H1 (cell line): ENCODE measurements around the gene IL36RN. TPM values are rescaled to one million over a fixed set of nuclear protein-coding genes. Genes with fewer than 3 reads are reported as not detected.

Source experiments
- CBX8 ChIP-seq: fragments of 300-800, 300-1000 bp; sonication (generic); IDR thresholded peaks from 2 replicates; pipeline ENCODE4 v1.7.1; 2016; ENCODE audit warnings: low read depth, low read length, borderline replicate concordance
- EGR1 ChIP-seq: IDR thresholded peaks from 2 replicates; pipeline ENCODE4 v1.6.1; 2011; ENCODE audit warnings: low read depth, low read length, borderline replicate concordance
- POLR2A ChIP-seq, 2 experiments: IDR thresholded peaks; 1 replicate in 1 of 2; 2 replicates in 1 of 2; pipeline ENCODE4 v1.6.1; 2011; ENCODE audit warnings: low read depth in 2 of 2, low read length in 2 of 2, mild to moderate bottlenecking in 2 of 2; ENCODE audit errors: control extremely low read depth in 1 of 2
- SP2 ChIP-seq: IDR thresholded peaks from 2 replicates; pipeline ENCODE4 v1.6.1; 2012; ENCODE audit warnings: mild to moderate bottlenecking, low read length, inconsistent platforms
- polyA plus RNA-seq, 7 experiments: library from polyadenylated mRNA; depleted of rRNA in 3 of 7; stranded (reverse) in 5 of 7; unstranded in 2 of 7; fragments of >200 nt in 5 of 7; fragments of 200-250 nt in 2 of 7; gene quantifications; 1 replicate in 5 of 7; 2 replicates in 1 of 7; 4 replicates in 1 of 7; pipeline versions ENCODE4 v1.2.1 to v1.2.3, GENCODE V29; 2011 to 2013; ENCODE audit warnings: missing spikeins in 2 of 7, mixed read lengths in 2 of 7
- total RNA-seq: library from RNA; stranded (reverse); fragmentation: NEBNext Ultra II Directional; extraction: Animal tissue kit (Norgen Biotek cat#: 25700); gene quantifications from 2 replicates; pipeline ENCODE4 v1.2.1, GENCODE V29; 2021

IL36RN gene
- total and polyA plus RNA-seq, 2 of the 8 experiments (the other 6 are each of a cell fraction or from before 2014, with no cell fraction given), result not detected

DNA sequence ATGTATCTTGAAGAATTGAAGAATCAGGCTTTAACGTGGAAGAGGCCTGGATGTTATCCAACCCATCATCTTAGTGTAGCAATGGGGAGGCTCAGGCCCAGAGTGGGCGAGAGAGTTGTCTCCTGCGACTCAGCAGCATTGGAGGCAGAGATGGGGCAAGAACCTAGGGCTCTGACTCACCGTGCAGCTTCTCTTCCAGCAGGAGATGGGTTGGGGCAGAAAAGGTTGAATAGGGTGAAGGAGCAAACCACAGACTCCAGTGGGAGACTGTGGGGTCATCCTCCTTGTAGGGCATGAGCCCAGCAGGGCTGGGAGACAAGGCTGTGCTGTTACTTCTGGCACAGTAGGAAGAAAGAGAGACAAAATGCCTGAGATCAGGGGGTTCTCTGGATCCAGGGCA, 1.4 kb downstream of the IL36RN start (continued):
- TF ChIP-seq CBX8 (no peak), SP2 (no peak), EGR1 (no peak), POLR2A (IDR thresholded peaks at IDR 0.05; ENCODE audit: control extremely low read depth in 1 of 2, low read depth in 2 of 2, low read length in 2 of 2) (no peak)
